Stromal cell of bone marrow (primary cell): Measurements from ENCODE around the gene ALDH18A1.
A peak's percentile ranks its signal among the peaks of the same experiment; 100 is the strongest.

ENCODE experiments used
- DNase-seq: peaks from one replicate; pipeline ENCODE4 v3.0.0-alpha.2; 2012; ENCODE audit warnings: low read depth

The ALDH18A1 gene

GRCh38 chr10:95579292-95579691, 77.2 kb downstream of the ALDH18A1 start:
- DNase-seq: no peak

GRCh38 chr10:95578619-95579018, 77.9 kb downstream of the ALDH18A1 start:
- no peak for DNase-seq

GRCh38 chr10:95574649-95575365, 81.7 kb downstream of the ALDH18A1 start:
- DNase-seq: no peak

- no peak for DNase-seq
These were observed 82.4 kb downstream of the ALDH18A1 start for GRCh38 chr10:95573964-95574604.

GRCh38 chr10:95573527-95573926, 83.0 kb downstream of the ALDH18A1 start:
- DNase-seq: no peak

- no peak for DNase-seq
These were observed 84.2 kb downstream of the ALDH18A1 start for GRCh38 chr10:95572131-95572820.

GRCh38 chr10:95571390-95571789, 85.1 kb downstream of the ALDH18A1 start:
- DNase-seq: no peak

- DNase-seq: peak; percentile 6
These were observed 87.1 kb downstream of the ALDH18A1 start for GRCh38 chr10:95569368-95569767.

GRCh38 chr10:95567903-95568630, 88.4 kb downstream of the ALDH18A1 start:
- DNase-seq: no peak

GRCh38 chr10:95566136-95566535, 90.4 kb downstream of the ALDH18A1 start:
- no peak for DNase-seq

GRCh38 chr10:95565336-95565735, 91.2 kb downstream of the ALDH18A1 start:
- no peak for DNase-seq

GRCh38 chr10:95564291-95564690, 92.2 kb downstream of the ALDH18A1 start:
- no peak for DNase-seq

- no peak for DNase-seq
These were observed 94.1 kb downstream of the ALDH18A1 start for GRCh38 chr10:95562341-95562965.

- no peak for DNase-seq
These were observed 94.7 kb downstream of the ALDH18A1 start for GRCh38 chr10:95561864-95562177.

GRCh38 chr10:95561177-95561863, 95.2 kb downstream of the ALDH18A1 start, which contains the start of gene SORBS1:
SORBS1 (minus strand) TSS chr10:95561371; CDS start chr10:95441135, 120,236 bp downstream.
- peak; percentile 92 for DNase-seq

- DNase-seq: no peak
These were observed 96.0 kb downstream of the ALDH18A1 start for GRCh38 chr10:95560278-95561176.

GRCh38 chr10:95559896-95560277, 96.6 kb downstream of the ALDH18A1 start:
- no peak for DNase-seq

- no peak for DNase-seq
These were observed 97.0 kb downstream of the ALDH18A1 start for GRCh38 chr10:95559471-95559870.

GRCh38 chr10:95558593-95559320, 97.8 kb downstream of the ALDH18A1 start:
- DNase-seq: no peak
